ENCODE data around the gene VTN. TPM values are rescaled to one million over a fixed set of nuclear protein-coding genes. Genes with fewer than 3 reads are reported as not detected.

Gene VTN
- total RNA-seq, 1 donor from 2014 or later, result not detected

- peak; percentile 16 for TF ChIP-seq CTCF (conservative IDR thresholded peaks at IDR 0.05; ENCODE audit: low read depth, low read length)
- DNase-seq (ENCODE audit: low read depth), result no peak
- no peak overlapping the region for H3K4me3 ChIP-seq (ENCODE audit: low read depth, low read length)
Observed at GRCh38 chr17:28366605-28367004, 3.5 kb downstream of the VTN start.

GRCh38 chr17:28365487-28365886, 4.6 kb downstream of the VTN start:
- TF ChIP-seq CTCF (conservative IDR thresholded peaks at IDR 0.05; ENCODE audit: low read depth, low read length), result no peak
- DNase-seq (ENCODE audit: low read depth), result no peak
- no peak overlapping the region for H3K4me3 ChIP-seq (ENCODE audit: low read depth, low read length)

- no peak for TF ChIP-seq CTCF (conservative IDR thresholded peaks at IDR 0.05; ENCODE audit: low read depth, low read length)
- no peak for DNase-seq (ENCODE audit: low read depth)
Observed at GRCh38 chr17:28364665-28365363, 5.3 kb downstream of the VTN start, which contains the start of gene SEBOX. TSS of gene SEBOX (minus strand) at chr17:28365199. CDS start at chr17:28365151, 48 bp downstream.

GRCh38 chr17:28363776-28364650, 6.1 kb downstream of the VTN start:
- DNase-seq (ENCODE audit: low read depth), result no peak
- H3K4me3 ChIP-seq (ENCODE audit: low read depth, low read length), result no peak overlapping the region
- no peak for TF ChIP-seq CTCF (conservative IDR thresholded peaks at IDR 0.05; ENCODE audit: low read depth, low read length)

More at GRCh38 chr17:28364665-28365363, 5.3 kb downstream of the VTN start, which contains the start of gene SEBOX:
- H3K4me3 ChIP-seq (ENCODE audit: low read depth, low read length), result no peak within 1 kb of the TSS

GRCh38 chr17:28363186-28363585, 6.9 kb downstream of the VTN start:
- no peak overlapping the region for H3K4me3 ChIP-seq (ENCODE audit: low read depth, low read length)
- no peak for DNase-seq (ENCODE audit: low read depth)
- TF ChIP-seq CTCF (conservative IDR thresholded peaks at IDR 0.05; ENCODE audit: low read depth, low read length), result no peak

GRCh38 chr17:28357901-28358197, 12.3 kb downstream of the VTN start:
- H3K4me3 ChIP-seq (ENCODE audit: low read depth, low read length), result peak overlapping the region; percentile 91
- no peak for DNase-seq (ENCODE audit: low read depth)
- TF ChIP-seq CTCF (conservative IDR thresholded peaks at IDR 0.05; ENCODE audit: low read depth, low read length), result no peak
